ENCODE measurements around the gene COL4A4. TPM values are rescaled to one million over a fixed set of nuclear protein-coding genes. Genes with fewer than 3 reads are reported as not detected.

COL4A4 gene
- total RNA-seq, 2 donors from 2014 or later, result 3.0 to 6.1 TPM

DNA sequence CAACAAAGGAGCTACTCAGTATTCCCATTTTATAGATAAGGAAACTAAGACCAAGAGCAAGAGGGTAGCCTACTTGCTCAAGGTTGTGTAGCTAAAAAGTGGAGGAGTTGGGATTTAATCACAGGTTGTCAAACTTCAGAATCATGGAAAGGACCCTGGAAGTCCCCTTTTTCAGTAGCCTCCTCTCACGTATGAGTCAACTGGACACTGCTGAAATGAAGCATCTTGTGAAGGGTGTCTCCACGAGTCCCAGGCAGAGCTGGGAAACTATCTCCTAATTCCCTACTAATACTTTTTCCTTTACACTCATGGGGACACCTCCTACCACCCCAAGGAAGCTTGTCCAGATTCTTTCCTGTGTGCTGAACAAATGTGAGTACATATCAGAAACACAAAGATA is 172.3 kb downstream of the COL4A4 start:
- WGBS, result 89% methylated on average over 2 of the region's 2 CpGs
- no peaks in the 10 kb centered on the region for H3K9me3 ChIP-seq
- no peak overlapping the region for H3K4me3 ChIP-seq
- DNase-seq (ENCODE audit: low spot score), result no peak
- no peaks in the 10 kb centered on the region for H3K27me3 ChIP-seq (replicated peaks; ENCODE audit: insufficient read depth)
- no peak for TF ChIP-seq POLR2AphosphoS5 (IDR thresholded peaks at IDR 0.05)
- TF ChIP-seq, protein P1, sequence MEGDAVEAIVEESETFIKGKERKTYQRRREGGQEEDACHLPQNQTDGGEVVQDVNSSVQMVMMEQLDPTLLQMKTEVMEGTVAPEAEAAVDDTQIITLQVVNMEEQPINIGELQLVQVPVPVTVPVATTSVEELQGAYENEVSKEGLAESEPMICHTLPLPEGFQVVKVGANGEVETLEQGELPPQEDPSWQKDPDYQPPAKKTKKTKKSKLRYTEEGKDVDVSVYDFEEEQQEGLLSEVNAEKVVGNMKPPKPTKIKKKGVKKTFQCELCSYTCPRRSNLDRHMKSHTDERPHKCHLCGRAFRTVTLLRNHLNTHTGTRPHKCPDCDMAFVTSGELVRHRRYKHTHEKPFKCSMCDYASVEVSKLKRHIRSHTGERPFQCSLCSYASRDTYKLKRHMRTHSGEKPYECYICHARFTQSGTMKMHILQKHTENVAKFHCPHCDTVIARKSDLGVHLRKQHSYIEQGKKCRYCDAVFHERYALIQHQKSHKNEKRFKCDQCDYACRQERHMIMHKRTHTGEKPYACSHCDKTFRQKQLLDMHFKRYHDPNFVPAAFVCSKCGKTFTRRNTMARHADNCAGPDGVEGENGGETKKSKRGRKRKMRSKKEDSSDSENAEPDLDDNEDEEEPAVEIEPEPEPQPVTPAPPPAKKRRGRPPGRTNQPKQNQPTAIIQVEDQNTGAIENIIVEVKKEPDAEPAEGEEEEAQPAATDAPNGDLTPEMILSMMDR (IDR thresholded peaks at IDR 0.05), result no peak
- TF ChIP-seq POLR2A (IDR thresholded peaks at IDR 0.05), result no peak
- intact Hi-C loops (cut with DNase I), result no loop called here
- no peaks in the 10 kb centered on the region for H3K4me1 ChIP-seq (replicated peaks)
- H3K27ac ChIP-seq, result no peak overlapping the region
- H3K36me3 ChIP-seq, result no peaks in the 10 kb centered on the region

DNA sequence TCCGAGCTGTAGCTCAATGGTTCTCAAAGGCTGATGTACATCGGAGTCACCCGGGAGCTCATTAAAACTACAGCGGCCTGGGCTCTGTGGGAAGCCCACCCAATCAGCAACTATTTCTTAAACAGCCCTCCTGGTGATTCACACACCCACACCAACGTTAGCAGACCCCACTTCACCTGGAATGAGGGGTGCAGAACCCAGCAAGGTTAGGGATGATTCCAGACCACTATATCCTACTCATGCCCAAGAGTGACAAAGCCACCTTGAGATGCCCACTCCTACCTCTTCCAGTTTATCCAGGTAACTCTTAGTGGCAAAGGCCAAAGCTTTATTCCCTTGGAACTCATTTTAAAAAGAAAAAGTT is 178.4 kb downstream of the COL4A4 start:
- TF ChIP-seq, protein P1 (IDR thresholded peaks at IDR 0.05), result no peak
- TF ChIP-seq POLR2A (IDR thresholded peaks at IDR 0.05) (no peak), POLR2AphosphoS5 (IDR thresholded peaks at IDR 0.05) (no peak)
- H3K4me1 ChIP-seq (replicated peaks), result no peaks in the 10 kb centered on the region
- no peak overlapping the region for H3K27ac ChIP-seq
- intact Hi-C loops (cut with DNase I), result loop anchor here (2.0 kb wide), 2 partner anchors 1097 to 1315 kb away; no protein-coding TSS in a partner anchor
- DNase-seq (ENCODE audit: low spot score), result no peak
- H3K27me3 ChIP-seq (replicated peaks; ENCODE audit: insufficient read depth), result no peaks in the 10 kb centered on the region
- H3K9me3 ChIP-seq, result no peaks in the 10 kb centered on the region
- no peaks in the 10 kb centered on the region for H3K36me3 ChIP-seq
- H3K4me3 ChIP-seq, result no peak overlapping the region
- 21% methylated on average over 5 of the region's 5 CpGs for WGBS

DNA sequence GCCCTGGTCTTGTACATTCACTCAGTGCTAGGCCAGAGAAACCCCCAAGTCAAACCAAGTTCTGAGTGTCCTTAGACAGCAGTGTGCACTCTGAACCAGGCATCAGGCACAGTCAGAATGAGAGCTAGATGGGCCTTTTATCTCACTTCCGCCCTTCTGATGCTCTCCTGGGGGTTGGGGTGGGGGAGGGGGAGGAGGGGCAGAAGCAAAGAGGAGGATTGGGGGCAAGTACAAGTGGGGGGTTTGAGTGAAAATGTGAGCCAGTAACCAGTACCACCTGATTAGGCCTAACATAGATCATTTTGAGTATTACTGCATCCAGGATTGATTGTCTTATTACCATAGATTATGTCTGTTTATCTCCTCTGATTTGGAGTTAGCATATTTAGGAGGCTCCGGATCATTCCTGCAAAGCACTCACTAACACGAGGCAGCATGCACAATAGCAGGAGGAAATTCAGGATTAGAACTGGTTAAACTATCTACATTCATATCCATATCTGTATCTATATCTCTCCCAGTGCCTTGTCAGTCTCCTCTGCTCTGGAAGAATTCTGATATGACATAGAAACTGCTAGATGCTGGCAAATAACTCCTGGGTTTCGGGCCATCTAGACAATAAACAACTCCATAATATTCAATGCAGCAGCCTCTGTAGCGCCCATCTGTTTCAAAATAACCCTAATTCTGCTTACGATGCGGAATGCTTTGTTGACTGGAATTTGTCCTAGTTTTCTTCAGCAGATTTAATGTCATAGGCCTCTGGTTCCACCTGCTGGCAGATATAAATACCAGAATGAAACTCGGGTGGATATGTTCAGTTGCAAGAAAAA is 179.0 kb downstream of the COL4A4 start:
- Histone ChIP-seq H3K27ac (no peak overlapping the region), H3K36me3 (no peaks in the 10 kb centered on the region), H3K9me3 (no peaks in the 10 kb centered on the region), H3K4me1 (replicated peaks) (no peaks in the 10 kb centered on the region), H3K27me3 (replicated peaks; ENCODE audit: insufficient read depth) (no peaks in the 10 kb centered on the region), H3K4me3 (no peak overlapping the region)
- TF ChIP-seq POLR2A (IDR thresholded peaks at IDR 0.05), result no peak
- peak; percentile 73 for TF ChIP-seq POLR2AphosphoS5 (IDR thresholded peaks at IDR 0.05)
- TF ChIP-seq, protein P1 (IDR thresholded peaks at IDR 0.05), result peak; percentile 57 to 79 (median 78)
- DNase-seq (ENCODE audit: low spot score), result peak; percentile 61
- intact Hi-C loops (cut with DNase I), result loop anchor here (2.0 to 5.0 kb wide), 3 partner anchors 183 to 1314 kb away; no protein-coding TSS in a partner anchor
- 19% methylated on average over 8 of the region's 8 CpGs for WGBS

DNA sequence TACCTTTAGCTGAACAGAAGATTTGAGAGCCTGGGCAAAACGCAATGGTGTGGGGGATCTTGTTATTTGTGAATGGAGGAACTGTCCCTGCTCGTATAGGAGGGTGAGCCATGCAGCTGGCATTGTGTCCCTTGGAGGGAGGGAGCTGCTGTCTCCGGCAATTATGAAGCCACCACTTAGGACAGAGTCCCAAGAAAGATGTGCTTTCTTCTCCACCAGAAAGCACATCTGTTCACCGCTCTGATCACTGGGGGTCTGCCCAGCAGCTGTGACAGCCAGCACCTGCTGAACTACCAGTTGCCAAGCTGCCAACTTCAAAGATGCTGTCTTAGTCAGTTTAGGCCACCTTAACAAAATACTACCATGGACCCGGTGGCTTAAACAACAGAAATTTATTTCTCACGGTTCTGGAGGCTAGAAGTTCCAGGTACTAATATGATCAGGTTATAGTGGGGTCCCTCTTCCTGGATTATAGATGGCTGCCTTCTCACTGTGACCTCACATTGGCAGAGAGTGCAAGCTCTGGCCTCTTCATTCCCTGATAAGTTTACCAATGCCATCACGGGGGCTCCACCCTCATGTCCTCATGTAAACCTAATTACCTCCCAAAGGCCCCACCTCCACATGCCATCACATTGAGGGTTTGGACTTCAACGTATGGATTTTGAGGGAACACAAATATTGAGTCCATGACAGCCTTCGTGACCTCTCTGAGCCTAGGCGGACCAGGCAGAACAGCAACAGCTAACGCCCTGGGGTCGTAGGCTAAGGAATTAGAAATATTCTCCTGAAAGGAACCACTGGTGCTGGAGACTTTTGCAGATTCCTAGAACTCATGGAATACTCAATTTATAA is 179.9 kb downstream of the COL4A4 start:
- DNase-seq (ENCODE audit: low spot score), result no peak
- no peaks in the 10 kb centered on the region for H3K36me3 ChIP-seq
- 87% methylated on average over 12 of the region's 12 CpGs for WGBS
- H3K27me3 ChIP-seq (replicated peaks; ENCODE audit: insufficient read depth), result no peaks in the 10 kb centered on the region
- no peaks in the 10 kb centered on the region for H3K9me3 ChIP-seq
- H3K4me3 ChIP-seq, result no peak overlapping the region
- no peak overlapping the region for H3K27ac ChIP-seq
- no peak for TF ChIP-seq POLR2AphosphoS5 (IDR thresholded peaks at IDR 0.05)
- intact Hi-C loops (cut with DNase I), result loop anchor here (2.0 to 5.0 kb wide), 3 partner anchors 182 to 1313 kb away; no protein-coding TSS in a partner anchor
- H3K4me1 ChIP-seq (replicated peaks), result no peaks in the 10 kb centered on the region

DNA sequence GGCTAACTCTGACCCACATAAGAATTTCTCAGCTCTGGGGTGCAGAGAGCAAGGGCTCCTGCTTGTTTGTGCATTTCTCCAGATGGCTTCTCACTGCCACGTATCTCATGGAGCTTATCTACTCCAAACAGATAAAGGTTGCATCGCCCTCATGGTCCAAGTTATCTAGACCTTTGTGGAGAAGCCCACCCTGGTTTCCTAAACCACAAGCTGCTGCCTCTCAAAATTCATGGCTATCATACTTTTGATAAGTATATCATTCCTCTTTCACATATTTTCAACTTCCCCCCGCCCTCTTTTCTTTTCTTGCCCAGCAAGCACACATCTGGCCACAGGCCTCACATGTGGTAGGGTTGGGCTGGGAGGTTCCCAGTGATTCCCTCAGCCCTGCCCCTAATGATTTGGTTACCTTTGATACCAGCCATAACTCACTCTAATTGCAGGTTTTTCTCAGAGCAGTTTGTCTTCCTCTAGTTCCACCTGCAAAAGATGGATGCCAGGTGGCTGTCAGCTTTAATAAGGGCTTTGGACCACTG is 182.1 kb downstream of the COL4A4 start:
- no peak overlapping the region for H3K27ac ChIP-seq
- intact Hi-C loops (cut with DNase I), result loop anchor here (5.0 kb wide), 1 partner anchor 180 kb away; no protein-coding TSS in a partner anchor
- WGBS, result 95% methylated on average over 3 of the region's 3 CpGs

More for the DNA sequence above, 182.1 kb downstream of the COL4A4 start:
- no peaks in the 10 kb centered on the region for H3K4me1 ChIP-seq (replicated peaks)
- no peaks in the 10 kb centered on the region for H3K27me3 ChIP-seq (replicated peaks; ENCODE audit: insufficient read depth)
- TF ChIP-seq, protein P1 (IDR thresholded peaks at IDR 0.05), result no peak
- TF ChIP-seq POLR2A (IDR thresholded peaks at IDR 0.05) (no peak), POLR2AphosphoS5 (IDR thresholded peaks at IDR 0.05) (no peak)
- no peak for DNase-seq (ENCODE audit: low spot score)
- no peak overlapping the region for H3K4me3 ChIP-seq
- no peaks in the 10 kb centered on the region for H3K9me3 ChIP-seq
- no peaks in the 10 kb centered on the region for H3K36me3 ChIP-seq

Measured in prostate gland (tissue), 2 donors.